Measurements from ENCODE around the gene TNFRSF18. TPM values are rescaled to one million over a fixed set of nuclear protein-coding genes. Genes with fewer than 3 reads are reported as not detected.

The TNFRSF18 gene
- total and polyA plus RNA-seq, 8 donors: 0.37 to 11.9 (median 2.6) TPM; not detected in 4

- WGBS, 5 donors: 6 to 17% (median 11%) methylated on average over 23 to 24 of the region's 24 CpGs
- TF ChIP-seq EP300 (IDR thresholded peaks at IDR 0.05): no peak
- TF ChIP-seq POLR2A (IDR thresholded peaks at IDR 0.05): no peak
- peak in 1 of 7 experiments; percentile 44 for TF ChIP-seq CTCF (IDR thresholded peaks at IDR 0.05)
- H3K27me3 ChIP-seq: no peaks in the 10 kb centered on the region
- peak overlapping the region; percentile 91 to 100 (median 98) for H3K4me3 ChIP-seq
- peak in 1 of 2 donors; percentile 65 for DNase-seq
- intact Hi-C loops (cut with DNase I; ENCODE audit: low total_unique reads): no loop called here
- peaks cover 24 to 76% (median 50%) of the 10 kb centered on the region in 4 donors for H3K4me1 ChIP-seq
- H3K9me3 ChIP-seq: peaks cover 0 to 3% (median 0%) of the 10 kb centered on the region in 4 donors
- H3K27ac ChIP-seq: peak overlapping the region; percentile 86 to 99 (median 96)
- H3K36me3 ChIP-seq: peaks cover 27 to 61% (median 51%) of the 10 kb centered on the region in 4 donors
These were observed 24.4 kb upstream of the TNFRSF18 start for GRCh38 chr1:1230656-1231399.

GRCh38 chr1:1229770-1230169, 23.4 kb upstream of the TNFRSF18 start:
- Histone ChIP-seq H3K4me1 (peaks cover 24 to 87% (median 60%) of the 10 kb centered on the region in 4 donors), H3K27me3 (no peaks in the 10 kb centered on the region), H3K9me3 (peaks cover 0 to 3% (median 0%) of the 10 kb centered on the region in 4 donors), H3K27ac (no peak overlapping the region), H3K36me3 (peaks cover 29 to 64% (median 53%) of the 10 kb centered on the region in 4 donors), H3K4me3 (peak overlapping the region in 2 of 4 donors; percentile 99 to 100)
- DNase-seq: no peak
- intact Hi-C loops (cut with DNase I; ENCODE audit: low total_unique reads): loop anchor here (5.0 to 10.0 kb wide), 2 partner anchors 55 to 107 kb away; partner anchors contain the start of gene TTLL10
- WGBS, 5 donors: 82 to 93% (median 90%) methylated on average over 15 to 19 of the region's 19 CpGs
- TF ChIP-seq POLR2AphosphoS5 (IDR thresholded peaks at IDR 0.05) (no peak), CTCF (IDR thresholded peaks at IDR 0.05) (no peak), EP300 (IDR thresholded peaks at IDR 0.05) (no peak), POLR2A (IDR thresholded peaks at IDR 0.05) (no peak)

GRCh38 chr1:1228596-1229321, 22.4 kb upstream of the TNFRSF18 start:
- intact Hi-C loops (cut with DNase I; ENCODE audit: low total_unique reads): loop anchor here (5.0 to 10.0 kb wide), 2 partner anchors 54 to 106 kb away; partner anchors contain the start of gene TTLL10
- H3K4me1 ChIP-seq: peaks cover 24 to 80% (median 62%) of the 10 kb centered on the region in 4 donors
- 85 to 89% (median 86%) methylated on average over 15 to 28 of the region's 28 CpGs for WGBS, 5 donors
- H3K4me3 ChIP-seq: no peak overlapping the region
- peaks cover 33 to 64% (median 56%) of the 10 kb centered on the region in 4 donors for H3K36me3 ChIP-seq
- no peak overlapping the region for H3K27ac ChIP-seq
- DNase-seq: no peak
- no peaks in the 10 kb centered on the region for H3K27me3 ChIP-seq
- peaks cover 0 to 3% (median 0%) of the 10 kb centered on the region in 4 donors for H3K9me3 ChIP-seq
- no peak for TF ChIP-seq EP300 (IDR thresholded peaks at IDR 0.05)
- TF ChIP-seq CTCF (IDR thresholded peaks at IDR 0.05): no peak
- TF ChIP-seq POLR2AphosphoS5 (IDR thresholded peaks at IDR 0.05): no peak
- no peak for TF ChIP-seq POLR2A (IDR thresholded peaks at IDR 0.05)

GRCh38 chr1:1228187-1228586, 21.8 kb upstream of the TNFRSF18 start:
- Histone ChIP-seq H3K27me3 (no peaks in the 10 kb centered on the region), H3K9me3 (peaks cover 0 to 3% (median 0%) of the 10 kb centered on the region in 4 donors), H3K36me3 (peaks cover 39 to 70% (median 62%) of the 10 kb centered on the region in 4 donors), H3K4me1 (peaks cover 23 to 75% (median 57%) of the 10 kb centered on the region in 4 donors), H3K27ac (no peak overlapping the region), H3K4me3 (no peak overlapping the region)
- DNase-seq: no peak
- intact Hi-C loops (cut with DNase I; ENCODE audit: low total_unique reads): loop anchor here (5.0 to 10.0 kb wide), 2 partner anchors 53 to 106 kb away; partner anchors contain the start of gene TTLL10
- TF ChIP-seq POLR2A (IDR thresholded peaks at IDR 0.05) (no peak), CTCF (IDR thresholded peaks at IDR 0.05) (no peak), POLR2AphosphoS5 (IDR thresholded peaks at IDR 0.05) (no peak), EP300 (IDR thresholded peaks at IDR 0.05) (no peak)
- 86 to 99% (median 94%) methylated on average over 15 to 30 of the region's 30 CpGs for WGBS, 5 donors
